Activated T-cell treated with anti-CD3 and anti-CD28 coated beads for 4 hours (primary cell): ENCODE data around the gene S100A13.
"Not testable (repeated sequence)": the region's sequence is repeated elsewhere in the genome, so short reads cannot be mapped to it uniquely, and the experiment has no call there.

Experiments
- DNase-seq: peaks from one replicate; pipeline ENCODE4 v3.0.0-alpha.2; 2020

Gene S100A13

DNA sequence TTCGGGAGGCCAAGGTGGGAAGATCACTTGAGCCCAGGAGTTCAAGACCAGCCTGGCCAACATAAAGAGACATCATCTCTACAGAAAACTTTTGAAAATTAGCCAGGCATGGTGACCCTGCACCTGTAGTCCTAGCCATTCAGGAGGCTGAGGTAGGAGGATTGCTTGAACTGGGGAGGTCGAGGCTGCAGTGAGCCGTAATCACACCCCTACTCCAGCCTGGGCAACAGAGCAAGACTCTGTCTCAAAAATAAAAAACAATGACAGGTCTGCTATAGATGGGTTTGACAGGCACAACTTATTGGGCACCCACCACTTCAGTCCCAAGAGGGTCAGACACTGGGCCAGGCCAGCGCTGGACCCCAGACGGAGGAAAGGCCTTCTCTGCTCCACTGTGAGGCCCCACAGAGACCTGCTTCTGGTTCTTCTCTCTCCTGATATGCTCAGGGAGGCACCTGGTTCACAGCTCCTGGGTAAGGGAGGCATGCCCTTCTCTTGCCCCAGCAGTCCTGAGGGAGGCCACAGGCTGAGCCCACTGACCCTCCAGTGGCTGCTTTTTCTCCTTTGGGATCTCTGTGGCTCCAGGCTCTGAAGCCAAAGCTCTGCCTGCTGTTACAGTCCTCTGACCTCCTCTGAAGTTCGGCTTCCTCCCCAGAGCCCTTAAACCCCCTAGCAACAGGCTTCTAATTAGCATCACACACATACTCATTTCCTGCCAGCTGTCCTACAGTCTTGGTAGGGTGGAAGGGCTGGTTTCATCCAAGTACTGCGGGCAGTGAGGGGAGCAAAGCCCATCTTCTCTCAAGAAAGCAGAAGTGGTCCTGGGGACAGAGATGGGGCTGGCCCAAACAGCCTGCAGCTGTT, 28.8 kb downstream of the S100A13 start:
- no peak for DNase-seq

DNA sequence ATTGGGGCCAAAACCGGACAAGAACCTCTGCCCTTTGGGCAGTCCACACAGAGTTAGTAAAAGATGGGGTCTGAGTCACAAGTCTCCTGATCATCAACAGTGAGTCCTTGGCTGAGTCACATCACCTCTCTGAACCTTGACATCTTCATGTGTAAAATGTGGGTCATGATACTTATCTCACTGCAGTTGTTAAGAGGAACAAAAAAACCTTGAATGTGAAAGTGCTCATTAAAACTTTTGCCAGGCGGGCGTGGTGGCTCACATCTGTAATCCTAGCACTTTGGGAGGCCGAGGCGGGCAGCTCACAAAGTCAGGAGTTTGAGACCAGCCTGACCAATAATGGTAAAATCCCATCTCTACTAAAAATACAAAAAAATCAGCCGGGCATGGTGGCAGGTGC, 30.1 kb downstream of the S100A13 start:
- no peak for DNase-seq

DNA sequence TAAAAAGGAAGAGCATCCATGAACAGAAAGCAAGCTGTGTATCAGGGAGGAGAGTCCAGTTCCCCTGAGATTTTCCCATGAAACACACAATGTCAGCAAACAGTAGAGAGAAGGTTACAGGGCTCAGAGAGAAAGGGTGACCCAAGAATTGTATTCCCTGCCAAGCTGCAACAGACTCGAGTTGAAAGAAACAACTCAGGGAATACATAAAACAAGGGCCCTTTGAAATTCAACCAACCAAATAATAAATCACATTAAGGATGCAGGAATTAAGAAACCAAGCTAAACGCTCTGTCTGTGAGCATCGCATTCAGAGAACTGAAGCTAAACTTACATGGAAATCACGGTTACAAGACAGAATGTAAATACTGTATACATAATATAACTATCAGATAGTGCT, 34.6 kb downstream of the S100A13 start:
- DNase-seq: no peak

DNA sequence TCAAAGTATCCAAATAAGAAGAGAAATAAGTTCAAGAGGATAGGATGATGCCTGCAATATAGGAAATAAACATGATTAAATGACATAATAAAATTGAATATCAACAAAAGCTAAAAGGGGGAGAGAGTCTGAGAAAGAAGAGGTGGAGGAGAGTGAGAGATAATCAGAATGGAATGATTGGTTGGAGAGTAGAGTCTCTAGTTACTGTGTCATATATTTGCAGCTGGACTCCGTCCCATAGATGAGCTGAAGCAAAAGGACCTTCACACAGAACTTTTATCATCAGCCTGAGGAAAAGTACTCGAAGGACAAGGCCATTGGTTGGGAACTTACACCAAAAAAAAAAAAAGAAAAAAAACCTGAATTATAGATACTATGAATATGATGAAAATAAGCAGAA, 38.8 kb downstream of the S100A13 start:
- no peak for DNase-seq

DNA sequence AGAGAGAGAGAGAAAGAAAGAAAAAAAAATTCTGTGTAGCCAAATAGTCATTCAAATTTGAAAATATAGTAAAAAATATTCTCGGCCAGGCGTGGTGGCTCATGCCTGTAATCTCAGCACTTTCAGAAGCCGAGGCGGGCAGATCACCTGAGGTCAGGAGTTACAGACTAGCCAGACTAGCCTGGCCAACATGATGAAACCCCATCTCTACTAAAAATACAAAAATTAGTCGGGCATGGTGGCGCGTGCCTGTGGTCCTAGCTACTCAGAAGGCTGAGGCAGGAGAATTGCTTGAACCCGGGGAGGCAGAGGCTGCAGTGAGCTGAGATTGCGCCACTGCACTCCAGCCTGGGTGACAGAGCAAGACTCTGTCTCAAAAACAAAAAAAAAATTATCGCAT, 39.3 kb downstream of the S100A13 start:
- not testable (repeated sequence) for DNase-seq

DNA sequence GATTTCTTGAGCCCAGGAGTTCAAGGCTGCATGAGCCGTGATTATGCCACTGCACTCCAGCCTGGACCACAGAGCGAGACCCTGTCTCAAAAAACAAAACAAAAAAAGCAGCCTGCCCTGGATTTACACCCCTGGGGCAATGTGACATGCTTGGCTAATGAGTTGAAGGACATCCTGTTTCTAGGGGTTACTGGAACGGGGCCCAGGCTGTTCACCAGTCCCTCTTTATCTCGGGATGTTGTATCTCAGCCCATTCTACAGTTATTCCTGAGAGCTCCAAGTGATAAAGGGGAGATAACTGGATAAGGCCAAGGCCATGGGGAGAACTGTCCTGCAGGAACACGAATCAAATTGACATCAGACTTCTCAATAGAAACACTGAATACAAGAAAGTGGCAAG, 40.0 kb downstream of the S100A13 start:
- DNase-seq: no peak

DNA sequence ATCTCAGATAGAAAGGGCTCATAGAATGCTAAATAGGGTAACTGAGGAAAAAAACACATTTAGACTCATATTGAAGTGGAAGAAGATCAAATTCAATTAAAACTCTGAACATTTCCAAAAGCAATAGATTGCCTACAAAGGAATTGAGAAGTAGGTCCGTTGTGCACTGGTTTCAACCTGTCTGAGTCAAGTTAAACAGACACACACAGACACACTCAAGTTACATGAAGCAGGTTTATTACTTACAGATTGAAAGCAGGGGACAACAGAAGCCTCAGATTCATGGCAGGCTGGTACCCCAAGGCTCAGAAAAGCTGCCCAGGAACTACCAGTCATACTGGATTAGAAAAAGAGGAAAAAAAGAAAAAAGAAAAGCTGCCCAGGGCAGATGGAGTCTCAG, 41.0 kb downstream of the S100A13 start:
- no peak for DNase-seq

DNA sequence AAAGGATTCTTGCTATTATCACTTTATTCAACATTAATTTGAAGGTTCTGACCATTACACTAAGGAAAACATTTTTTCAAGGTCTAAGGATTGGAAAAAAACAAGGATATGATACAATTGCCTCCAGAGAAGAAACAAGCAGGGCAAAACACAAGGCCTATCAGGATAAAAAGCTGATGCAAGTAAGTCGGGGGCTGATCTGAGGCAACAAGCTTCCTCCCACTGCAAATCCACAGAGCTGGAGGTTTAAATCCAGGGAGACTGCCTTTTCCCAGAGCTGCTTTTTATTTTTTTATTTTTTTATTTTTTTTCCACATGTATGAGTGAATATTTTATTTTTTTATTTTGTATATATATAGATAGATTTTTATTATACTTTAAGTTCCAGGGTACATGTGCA, 42.3 kb downstream of the S100A13 start:
- no peak for DNase-seq

DNA sequence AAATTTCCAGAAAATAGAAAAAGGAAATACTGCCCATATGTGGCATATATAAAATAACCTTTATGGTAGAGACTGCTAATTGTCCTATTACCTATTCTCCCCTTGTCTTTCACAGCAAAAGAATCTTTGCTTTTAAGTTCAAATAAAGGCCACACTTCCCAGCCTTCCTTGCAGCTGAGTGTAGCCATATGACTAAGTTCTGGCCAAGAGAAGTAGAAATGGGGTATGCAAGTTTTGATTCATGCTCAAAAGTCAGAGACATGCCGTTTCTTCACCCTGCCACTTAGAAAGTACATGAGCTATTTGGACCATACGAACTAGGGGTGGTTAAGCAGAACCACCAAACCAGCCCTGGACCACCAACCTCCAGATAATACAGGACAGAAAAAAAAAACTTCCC, 43.3 kb downstream of the S100A13 start:
- DNase-seq: no peak

DNA sequence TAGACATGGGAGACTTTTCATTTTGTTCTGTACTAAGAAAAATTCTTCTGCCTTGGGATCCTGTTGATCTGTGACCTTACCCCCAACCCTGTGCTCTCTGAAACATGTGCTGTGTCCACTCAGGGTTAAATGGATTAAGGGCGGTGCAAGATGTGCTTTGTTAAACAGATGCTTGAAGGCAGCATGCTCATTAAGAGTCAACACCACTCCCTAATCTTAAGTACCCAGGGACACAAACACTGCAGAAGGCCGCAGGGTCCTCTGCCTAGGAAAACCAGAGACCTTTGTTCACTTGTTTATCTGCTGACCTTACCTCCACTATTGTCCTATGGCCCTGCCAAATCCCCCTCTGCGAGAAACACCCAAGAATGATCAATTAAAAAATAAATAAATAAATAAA, 43.8 kb downstream of the S100A13 start:
- not testable (repeated sequence) for DNase-seq

DNA sequence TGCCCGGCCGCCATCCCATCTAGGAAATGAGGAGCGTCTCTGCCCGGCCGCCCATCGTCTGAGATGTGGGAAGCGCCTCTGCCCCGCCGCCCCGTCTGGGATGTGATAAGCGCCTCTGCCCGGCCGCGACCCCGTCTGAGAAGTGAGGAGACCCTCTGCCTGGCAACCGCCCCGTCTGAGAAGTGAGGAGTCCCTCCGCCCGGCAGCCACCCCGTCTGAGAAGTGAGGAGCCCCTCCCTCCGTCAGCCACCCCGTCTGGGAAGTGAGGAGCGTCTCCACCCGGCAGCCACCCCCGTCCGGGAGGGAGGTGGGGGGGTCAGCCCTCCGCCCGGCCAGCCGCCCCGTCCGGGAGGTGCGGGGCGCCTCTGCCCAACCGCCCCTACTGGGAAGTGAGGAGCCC, 44.5 kb downstream of the S100A13 start:
- DNase-seq: not testable (repeated sequence)

DNA sequence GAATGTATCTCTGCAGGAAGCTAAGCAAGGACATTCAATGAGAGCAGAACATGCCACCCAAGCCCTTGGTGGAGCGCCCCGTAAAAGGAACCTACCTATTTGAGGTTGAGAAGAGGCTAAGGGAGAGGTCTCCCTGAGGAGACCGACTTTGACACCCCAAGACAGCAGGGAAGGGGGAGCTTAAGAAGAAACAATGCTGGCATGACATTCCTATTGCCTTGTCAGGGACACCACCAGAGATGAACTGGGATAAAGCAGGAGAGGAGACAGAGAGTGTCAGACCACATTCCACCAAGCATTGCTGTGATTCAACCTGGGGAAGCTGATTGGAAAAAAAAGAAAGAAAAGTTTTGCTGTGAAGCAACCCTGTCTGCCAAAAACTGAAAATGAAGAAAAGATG, 48.4 kb downstream of the S100A13 start:
- no peak for DNase-seq

DNA sequence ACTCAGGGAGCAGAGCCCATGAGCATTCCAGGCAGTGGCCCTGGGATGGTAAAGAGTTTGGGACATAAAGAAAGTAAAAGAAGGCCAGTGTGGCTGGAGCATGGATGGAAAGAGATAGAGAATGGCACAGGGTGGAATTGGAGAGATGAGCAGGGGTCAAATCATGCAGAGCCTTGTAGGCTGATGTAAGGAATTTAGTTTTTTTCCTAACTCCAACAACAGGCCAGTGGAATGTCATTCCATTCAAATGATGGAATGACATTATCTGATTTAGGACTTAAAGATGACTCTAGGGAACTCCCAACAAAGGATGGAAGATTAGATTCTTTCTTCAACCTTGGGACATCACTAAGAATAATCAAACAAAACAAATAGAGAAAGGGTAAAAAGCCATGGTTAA, 48.8 kb downstream of the S100A13 start:
- no peak for DNase-seq

DNA sequence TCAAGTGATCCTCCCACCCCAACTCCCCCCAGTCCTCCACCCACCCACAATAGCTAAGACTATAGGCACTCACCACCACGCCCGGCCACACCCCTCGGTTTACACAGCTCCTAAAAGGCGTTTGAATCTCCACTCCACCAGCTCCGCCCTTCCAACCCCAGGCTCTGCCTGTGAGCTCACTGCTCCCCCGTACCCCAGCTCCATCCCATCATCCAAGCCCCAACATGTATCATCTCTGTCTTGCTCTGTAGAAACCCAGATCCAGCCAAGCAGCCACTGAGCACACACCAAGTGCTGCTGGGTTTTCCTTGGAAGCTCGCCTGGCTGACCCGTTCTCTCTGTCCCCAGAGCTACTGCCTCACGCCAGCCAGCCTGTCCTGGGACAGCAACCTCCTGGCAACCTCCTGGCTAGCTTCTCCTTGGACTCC, 49.7 kb downstream of the S100A13 start:
- DNase-seq: no peak

DNA sequence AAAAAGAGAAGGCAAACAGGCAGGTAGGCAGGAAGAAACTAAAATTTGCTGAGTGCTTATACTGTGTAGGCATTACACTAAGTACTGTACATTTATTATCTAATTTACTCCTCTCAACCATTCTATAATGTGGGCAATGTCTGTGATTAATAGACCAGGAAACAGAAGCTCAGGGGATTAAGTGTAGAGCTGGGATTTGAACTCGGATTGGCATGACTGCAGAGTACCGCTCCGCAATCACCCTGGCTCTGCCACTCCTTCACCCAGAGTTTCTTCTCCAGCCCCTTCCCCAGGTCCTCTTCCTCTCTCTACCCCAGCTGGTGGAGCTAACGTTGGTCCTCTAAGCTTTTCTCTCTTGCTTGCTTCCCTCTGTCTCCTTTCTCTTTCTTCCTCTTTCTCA, 50.2 kb downstream of the S100A13 start:
- DNase-seq: no peak

DNA sequence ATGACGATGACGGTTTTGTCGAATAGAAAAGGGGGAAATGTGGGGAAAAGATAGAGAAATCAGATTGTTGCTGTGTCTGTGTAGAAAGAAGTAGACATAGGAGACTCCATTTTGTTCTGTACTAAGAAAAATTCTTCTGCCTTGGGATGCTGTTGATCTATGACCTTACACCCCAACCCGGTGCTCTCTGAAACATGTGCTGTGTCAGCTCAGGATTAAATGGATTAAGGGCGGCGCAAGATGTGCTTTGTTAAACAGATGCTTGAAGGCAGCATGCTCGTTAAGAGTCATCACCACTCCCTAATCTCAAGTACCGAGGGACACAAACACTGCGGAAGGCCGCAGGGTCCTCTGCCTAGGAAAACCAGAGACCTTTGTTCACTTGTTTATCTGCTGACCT, 51.8 kb downstream of the S100A13 start:
- not testable (repeated sequence) for DNase-seq

DNA sequence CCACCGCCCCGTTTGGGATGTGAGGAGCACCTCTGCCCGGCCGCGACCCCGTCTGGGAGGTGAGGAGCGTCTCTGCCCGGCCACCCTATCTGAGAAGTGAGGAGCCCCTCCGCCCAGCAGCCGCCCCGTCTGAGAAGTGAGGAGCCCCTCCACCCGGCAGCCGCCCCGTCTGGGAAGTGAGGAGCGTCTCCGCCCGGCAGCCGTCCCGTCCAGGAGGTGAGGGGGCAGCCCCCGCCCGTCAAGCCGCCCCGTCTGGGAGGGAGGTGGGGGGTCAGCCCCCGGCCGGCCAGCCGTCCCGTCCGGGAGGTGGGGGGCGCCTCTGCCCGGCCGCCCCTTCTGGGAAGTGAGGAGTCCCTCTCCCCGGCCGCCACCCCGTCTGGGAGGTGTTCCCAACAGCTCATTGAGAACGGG, 52.2 kb downstream of the S100A13 start:
- DNase-seq: not testable (repeated sequence)

DNA sequence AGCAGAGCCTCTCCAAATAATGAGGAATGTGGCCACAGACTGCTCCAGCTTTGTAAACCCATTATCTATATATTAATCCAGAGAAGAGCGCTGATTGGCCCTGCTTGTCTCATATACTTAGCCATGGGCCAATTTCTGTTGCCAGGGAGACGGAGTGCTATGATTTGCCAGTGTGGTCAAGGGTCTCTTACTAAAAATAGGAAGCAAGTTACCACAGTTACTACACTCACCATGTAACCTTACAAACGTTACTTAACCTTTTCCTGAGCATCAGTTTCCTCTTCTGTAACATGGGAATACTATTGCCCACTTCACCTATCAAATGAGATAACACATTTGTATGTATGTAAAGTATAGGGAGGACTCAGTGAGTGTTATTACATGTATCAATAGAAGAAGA, 54.0 kb downstream of the S100A13 start:
- no peak for DNase-seq

DNA sequence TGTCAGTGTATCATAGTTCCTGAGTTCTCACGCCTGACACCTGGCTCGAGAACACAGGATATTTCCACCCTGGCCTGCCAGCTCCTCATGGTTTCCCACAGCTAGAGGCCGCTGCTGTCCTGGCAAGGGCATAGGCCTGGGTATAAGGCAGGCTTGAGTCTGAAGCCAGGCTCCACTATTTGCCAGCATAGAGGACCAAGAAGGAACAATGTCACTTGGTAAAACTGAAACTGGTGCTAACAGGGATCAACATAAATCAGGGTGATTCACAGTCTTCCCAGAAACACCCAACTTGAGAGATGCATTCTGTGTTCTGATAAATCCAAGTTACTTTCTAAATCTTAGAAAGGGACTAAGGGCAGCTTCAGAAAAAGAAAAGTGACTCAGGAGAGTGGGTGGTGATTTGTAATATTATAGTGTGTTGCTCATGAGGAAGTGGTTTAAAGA, 54.7 kb downstream of the S100A13 start:
- DNase-seq: peak; percentile 19

DNA sequence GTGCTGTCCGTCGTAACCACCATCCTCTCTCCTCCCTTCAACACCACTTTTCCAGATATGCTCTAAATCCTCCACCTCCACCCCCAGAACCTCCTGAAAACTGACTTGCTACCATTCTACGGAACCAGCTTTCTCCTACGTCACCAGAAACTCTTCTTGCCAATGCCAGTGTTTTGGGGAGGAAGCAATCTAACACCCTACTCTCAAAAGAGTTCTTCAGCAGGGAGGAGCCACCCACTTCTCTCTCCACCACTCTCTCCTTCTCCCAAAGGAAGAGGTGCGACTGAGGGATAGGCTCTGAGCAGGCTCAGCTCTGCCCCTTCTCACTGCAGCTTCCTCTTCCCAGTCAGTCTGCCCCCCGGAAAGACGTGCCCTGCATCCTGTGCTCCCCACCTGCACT, 55.6 kb downstream of the S100A13 start:
- DNase-seq: no peak

DNA sequence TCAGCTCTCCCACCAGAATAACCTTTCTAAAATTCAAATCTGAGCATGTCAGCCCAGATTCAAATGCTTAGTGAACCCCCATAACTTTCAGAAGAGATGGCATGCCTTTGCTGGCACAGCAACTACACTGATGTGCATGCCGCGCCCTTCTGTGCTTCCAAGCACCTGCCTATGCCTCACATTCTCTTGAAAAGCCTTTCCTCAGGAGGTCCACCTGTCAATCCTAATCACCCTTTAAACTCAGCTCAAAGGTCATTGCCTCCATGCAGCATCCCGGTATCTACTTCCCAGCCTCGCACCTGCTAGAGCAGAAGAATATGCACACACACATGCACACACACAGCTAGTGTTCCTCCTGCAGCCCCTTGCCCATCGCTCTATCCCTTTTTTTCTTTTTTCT, 56.4 kb downstream of the S100A13 start:
- no peak for DNase-seq

DNA sequence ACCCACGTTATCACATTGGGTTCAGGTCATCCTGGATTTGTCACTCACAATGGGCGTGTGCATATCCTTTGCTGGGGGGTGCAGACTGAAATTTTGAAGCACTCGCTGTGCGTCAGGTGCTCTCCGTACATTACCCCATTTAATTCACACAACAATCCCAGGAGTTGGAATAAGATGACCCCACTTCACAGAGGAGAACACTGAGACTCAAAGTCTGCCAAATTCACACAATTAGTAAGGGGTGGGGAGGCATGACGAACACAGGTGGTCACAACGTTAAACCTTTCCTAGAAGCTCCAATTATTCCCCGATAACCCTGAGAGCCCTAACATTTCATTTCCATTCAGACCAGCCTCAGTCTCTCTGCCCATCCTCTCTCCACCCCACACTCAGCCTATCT, 57.8 kb downstream of the S100A13 start:
- no peak for DNase-seq
